ENCODE data around the gene MDFI. TPM values are rescaled to one million over a fixed set of nuclear protein-coding genes. Genes with fewer than 3 reads are reported as not detected.

Gene MDFI
- total and polyA plus RNA-seq, 3 donors from 2014 or later, result 12.9 to 16.0 (median 15.1) TPM

DNA sequence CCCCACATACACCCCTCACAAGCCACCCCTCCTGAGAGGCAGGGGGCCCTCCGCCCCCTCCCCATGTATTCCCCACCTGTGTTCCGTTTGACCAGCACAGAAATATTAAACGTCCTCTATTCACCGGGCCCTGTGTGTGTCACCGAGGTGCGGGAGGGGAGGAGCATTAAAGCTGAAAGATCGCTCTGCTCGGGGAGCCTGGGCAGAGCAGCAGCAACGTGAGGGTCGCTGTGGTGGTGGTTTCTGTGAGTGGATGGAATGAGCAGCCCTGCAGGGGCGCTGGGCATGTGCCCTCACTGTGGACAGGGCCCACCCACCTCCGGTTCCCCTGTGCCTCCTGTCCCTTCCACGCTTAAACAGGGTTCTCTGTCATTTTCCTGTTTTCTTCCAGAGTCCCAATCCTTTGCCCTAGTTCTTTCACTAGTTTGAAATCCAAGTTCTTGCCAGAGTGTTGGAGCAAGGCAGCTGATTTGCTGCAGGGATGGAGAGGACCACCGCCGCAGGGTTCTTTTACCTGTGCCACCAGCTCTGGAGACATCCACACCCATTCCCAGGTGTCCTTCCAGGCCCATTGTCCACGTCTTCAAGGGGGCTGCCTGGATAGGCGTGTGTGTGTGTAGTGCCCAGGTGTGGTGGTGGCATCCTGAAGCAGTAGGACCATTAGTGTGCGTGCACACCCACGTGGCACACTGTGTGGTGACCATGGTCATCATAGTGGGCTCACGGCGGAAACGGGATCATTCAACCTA lies 37.6 kb upstream of the MDFI start:
- H3K27me3 ChIP-seq, result no peaks in the 10 kb centered on the region
- 79 to 92% methylated on average over 19 to 22 of the region's 22 CpGs for WGBS, 2 donors
- H3K4me3 ChIP-seq, result no peak overlapping the region
- H3K27ac ChIP-seq, result no peak overlapping the region
- H3K36me3 ChIP-seq (ENCODE audit: low read depth, missing control alignments), result no peaks in the 10 kb centered on the region
- H3K4me1 ChIP-seq, result peaks cover 10% of the 10 kb centered on the region
- DNase-seq, result no peak
- no peaks in the 10 kb centered on the region for H3K9me3 ChIP-seq
- TF ChIP-seq, protein P1, sequence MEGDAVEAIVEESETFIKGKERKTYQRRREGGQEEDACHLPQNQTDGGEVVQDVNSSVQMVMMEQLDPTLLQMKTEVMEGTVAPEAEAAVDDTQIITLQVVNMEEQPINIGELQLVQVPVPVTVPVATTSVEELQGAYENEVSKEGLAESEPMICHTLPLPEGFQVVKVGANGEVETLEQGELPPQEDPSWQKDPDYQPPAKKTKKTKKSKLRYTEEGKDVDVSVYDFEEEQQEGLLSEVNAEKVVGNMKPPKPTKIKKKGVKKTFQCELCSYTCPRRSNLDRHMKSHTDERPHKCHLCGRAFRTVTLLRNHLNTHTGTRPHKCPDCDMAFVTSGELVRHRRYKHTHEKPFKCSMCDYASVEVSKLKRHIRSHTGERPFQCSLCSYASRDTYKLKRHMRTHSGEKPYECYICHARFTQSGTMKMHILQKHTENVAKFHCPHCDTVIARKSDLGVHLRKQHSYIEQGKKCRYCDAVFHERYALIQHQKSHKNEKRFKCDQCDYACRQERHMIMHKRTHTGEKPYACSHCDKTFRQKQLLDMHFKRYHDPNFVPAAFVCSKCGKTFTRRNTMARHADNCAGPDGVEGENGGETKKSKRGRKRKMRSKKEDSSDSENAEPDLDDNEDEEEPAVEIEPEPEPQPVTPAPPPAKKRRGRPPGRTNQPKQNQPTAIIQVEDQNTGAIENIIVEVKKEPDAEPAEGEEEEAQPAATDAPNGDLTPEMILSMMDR (IDR thresholded peaks at IDR 0.05), result no peak
- no peak for TF ChIP-seq POLR2A (IDR thresholded peaks at IDR 0.05)
- intact Hi-C loops (cut with DNase I; ENCODE audit: low total_unique reads), result loop anchor here (5.0 kb wide), 1 partner anchor 82 kb away; no protein-coding TSS in a partner anchor

DNA sequence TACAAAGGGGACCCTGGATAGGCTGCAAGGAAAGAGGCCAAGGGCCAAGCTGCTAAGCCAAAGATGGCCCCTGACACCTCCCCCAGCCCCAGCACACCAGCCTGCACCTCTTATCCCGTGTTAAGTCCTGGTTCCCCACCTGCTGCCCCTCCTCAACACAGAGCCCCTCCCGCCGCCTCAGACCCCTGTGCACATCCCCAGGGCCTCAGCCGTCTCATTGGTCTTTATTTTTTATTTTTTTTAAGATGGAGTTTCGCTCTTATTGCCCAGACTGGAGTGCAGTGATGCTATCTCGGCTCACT lies 37.1 kb upstream of the MDFI start:
- H3K27ac ChIP-seq, result no peak overlapping the region
- intact Hi-C loops (cut with DNase I; ENCODE audit: low total_unique reads), result loop anchor here (5.0 kb wide), 1 partner anchor 81 kb away; no protein-coding TSS in a partner anchor
- H3K4me1 ChIP-seq, result peaks cover 10% of the 10 kb centered on the region
- no peak overlapping the region for H3K4me3 ChIP-seq
- H3K9me3 ChIP-seq, result no peaks in the 10 kb centered on the region
- no peaks in the 10 kb centered on the region for H3K27me3 ChIP-seq
- no peak for TF ChIP-seq POLR2A (IDR thresholded peaks at IDR 0.05)
- TF ChIP-seq, protein P1 (IDR thresholded peaks at IDR 0.05), result no peak
- no peak for DNase-seq
- 94 to 98% methylated on average over 6 of the region's 6 CpGs for WGBS, 2 donors
- no peaks in the 10 kb centered on the region for H3K36me3 ChIP-seq (ENCODE audit: low read depth, missing control alignments)

DNA sequence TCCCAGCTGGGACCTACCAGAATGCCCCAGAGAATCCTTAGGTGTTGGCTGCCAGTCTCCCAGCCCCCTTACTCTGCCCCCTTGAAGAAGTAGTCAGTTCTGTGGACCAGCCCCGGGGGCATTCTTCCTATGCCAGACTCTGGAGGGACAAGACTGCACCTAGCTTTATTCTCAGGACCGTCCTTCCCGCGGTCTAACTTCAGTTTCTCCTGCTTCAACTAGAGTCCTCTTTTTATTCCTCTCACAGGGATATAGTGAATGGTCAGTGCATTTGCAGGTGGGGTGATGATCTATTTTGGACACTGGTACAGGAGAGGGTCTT lies 35.9 kb upstream of the MDFI start:
- H3K4me3 ChIP-seq, result no peak overlapping the region
- H3K4me1 ChIP-seq, result peaks cover 10% of the 10 kb centered on the region
- H3K27ac ChIP-seq, result no peak overlapping the region
- intact Hi-C loops (cut with DNase I; ENCODE audit: low total_unique reads), result loop anchor here (5.0 kb wide), 1 partner anchor 80 kb away; no protein-coding TSS in a partner anchor
- no peaks in the 10 kb centered on the region for H3K27me3 ChIP-seq
- 81 to 83% methylated on average over 4 of the region's 4 CpGs for WGBS, 2 donors
- no peaks in the 10 kb centered on the region for H3K36me3 ChIP-seq (ENCODE audit: low read depth, missing control alignments)
- no peak for DNase-seq
- H3K9me3 ChIP-seq, result no peaks in the 10 kb centered on the region
- TF ChIP-seq, protein P1 (IDR thresholded peaks at IDR 0.05), result no peak
- TF ChIP-seq POLR2A (IDR thresholded peaks at IDR 0.05), result no peak

DNA sequence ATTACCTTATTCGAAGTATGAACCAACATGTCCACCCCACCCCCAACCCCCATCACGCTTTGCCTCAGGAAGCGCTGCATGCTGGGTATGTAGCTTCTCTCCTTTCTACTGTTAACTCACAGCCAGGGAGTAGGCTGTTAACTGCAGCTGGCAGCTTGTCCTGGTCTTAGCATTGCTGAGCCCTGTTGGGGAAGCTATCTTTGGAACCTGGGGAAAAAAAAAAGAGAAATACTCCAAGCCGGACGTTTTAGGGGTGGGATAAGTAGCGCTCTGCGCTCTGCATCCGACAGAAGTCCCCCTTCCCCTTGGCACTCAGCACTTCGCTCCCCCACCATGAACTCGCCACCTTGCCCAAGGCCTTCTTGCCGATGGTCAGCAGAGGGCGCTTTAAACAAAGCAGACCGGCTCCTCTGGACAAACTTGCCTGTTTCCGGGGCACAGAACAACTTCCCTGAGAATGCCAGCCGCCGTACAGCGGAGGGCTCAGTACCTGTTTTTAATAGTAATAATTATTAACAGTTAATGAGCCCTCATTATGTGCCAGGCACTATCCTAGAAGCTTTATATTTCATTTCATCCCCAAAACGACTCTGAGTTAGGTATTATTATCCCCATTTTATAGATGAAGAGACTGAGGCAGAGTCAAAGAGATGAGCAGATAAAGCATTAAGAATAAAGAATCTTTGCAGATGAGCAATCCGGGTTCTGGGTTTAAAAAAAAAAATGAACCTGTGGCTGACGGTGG lies 35.2 kb upstream of the MDFI start:
- TF ChIP-seq, protein P1 (IDR thresholded peaks at IDR 0.05), result peak; percentile 74 to 79 (median 78)
- no peak for TF ChIP-seq POLR2A (IDR thresholded peaks at IDR 0.05)
- H3K27ac ChIP-seq, result no peak overlapping the region
- no peaks in the 10 kb centered on the region for H3K36me3 ChIP-seq (ENCODE audit: low read depth, missing control alignments)
- DNase-seq, result peak; percentile 84
- H3K27me3 ChIP-seq, result no peaks in the 10 kb centered on the region
- WGBS, 2 donors, result 9 to 23% methylated on average over 20 of the region's 20 CpGs
- no peaks in the 10 kb centered on the region for H3K9me3 ChIP-seq
- peaks cover 10% of the 10 kb centered on the region for H3K4me1 ChIP-seq
- no peak overlapping the region for H3K4me3 ChIP-seq
- intact Hi-C loops (cut with DNase I; ENCODE audit: low total_unique reads), result loop anchor here (5.0 kb wide), 1 partner anchor 79 kb away; no protein-coding TSS in a partner anchor

Data from testis (tissue), 3 donors.